Spleen (tissue), 11 donors: ENCODE measurements around the gene SEMA3F. TPM values are rescaled to one million over a fixed set of nuclear protein-coding genes. Genes with fewer than 3 reads are reported as not detected.
A peak's percentile ranks its signal among the peaks of the same experiment; 100 is the strongest.

ENCODE experiments used
- DNase-seq: peaks from one replicate; pipeline ENCODE4 v3.0.0-alpha.2; 2020
- H3K27ac ChIP-seq, 8 donors: fragments of 200-600 bp; sonication (generic) in 7 of 8; 1 replicate in 4 of 8; 2 replicates in 4 of 8; pipeline versions ENCODE4 v1.5.0 to v1.8.0; 2016 to 2021; ENCODE audit warnings: inconsistent platforms in 4 of 8, mild to moderate bottlenecking in 4 of 8, moderate library complexity in 1 of 8
- H3K27me3 ChIP-seq, 7 donors: fragments of 200-600 bp; sonication (generic) in 6 of 7; replicated peaks in 1 of 7; 1 replicate in 4 of 7; 2 replicates in 3 of 7; pipeline versions ENCODE4 v1.5.0 to v1.8.0; 2016 to 2021; ENCODE audit warnings: inconsistent platforms in 3 of 7, mild to moderate bottlenecking in 1 of 7
- H3K36me3 ChIP-seq, 6 donors: fragments of 200-600 bp; sonication (generic) in 5 of 6; 1 replicate in 4 of 6; 2 replicates in 2 of 6; pipeline versions ENCODE4 v1.5.0 to v1.8.0; 2016 to 2021; ENCODE audit warnings: inconsistent platforms in 2 of 6
- H3K4me1 ChIP-seq, 6 donors: fragments of 200-600 bp; sonication (generic) in 5 of 6; 1 replicate in 3 of 6; 2 replicates in 3 of 6; pipeline versions ENCODE4 v1.5.0 to v1.8.0; 2016 to 2021; ENCODE audit warnings: inconsistent platforms in 3 of 6
- H3K4me3 ChIP-seq, 8 donors: fragments of 200-600 bp; sonication (generic) in 7 of 8; 1 replicate in 4 of 8; 2 replicates in 4 of 8; pipeline versions ENCODE4 v1.5.0 to v1.8.0; 2016 to 2021; ENCODE audit warnings: inconsistent platforms in 4 of 8, mild to moderate bottlenecking in 4 of 8, moderate library complexity in 2 of 8
- H3K9me3 ChIP-seq, 8 donors: fragments of 200-600 bp; sonication (generic) in 7 of 8; 1 replicate in 4 of 8; 2 replicates in 4 of 8; pipeline versions ENCODE4 v1.5.0 to v1.8.0; 2016 to 2021; ENCODE audit warnings: inconsistent platforms in 4 of 8
- CTCF ChIP-seq, 11 experiments: fragments of 200-600 bp in 7 of 11; fragments of 450-650 bp in 4 of 11; sonication (generic) in 4 of 11; IDR thresholded peaks in 8 of 11; conservative IDR thresholded peaks in 3 of 11; 1 replicate in 7 of 11; 2 replicates in 4 of 11; pipeline versions ENCODE4 v1.4.0 to v1.8.0; 2016 to 2021; ENCODE audit warnings: antibody characterized with exemption in 11 of 11, inconsistent platforms in 4 of 11, mild to moderate bottlenecking in 1 of 11
- POLR2A ChIP-seq, 3 donors: fragments of 450-650 bp; IDR thresholded peaks; one replicate each; pipeline ENCODE4 v1.5.1; 2017; ENCODE audit warnings: antibody characterized with exemption in 3 of 3, mild to moderate bottlenecking in 1 of 3
- POLR2AphosphoS5 ChIP-seq, 3 donors: sonication (generic); formaldehyde crosslinking; IDR thresholded peaks; one replicate each; pipeline ENCODE4 v1.5.1; 2017; ENCODE audit warnings: antibody characterized with exemption in 3 of 3
- WGBS, 5 donors: extraction: QIAGEN DNeasy Blood & Tissue Kit in 3 of 5; methylation state at CpG; one replicate each; pipeline versions ENCODE4 v1.1.5 to v1.1.7; 2013 to 2018; 5-methylcytosine and 5-hydroxymethylcytosine counted together
- intact Hi-C: fragments of 100-400 bp; cut with DNase I; formaldehyde crosslinking; loops from one replicate; pipeline ENCODE4 v1.15.0; 2023; ENCODE audit warnings: low total_unique reads
- polyA plus RNA-seq, 3 donors: library from polyadenylated mRNA; stranded (reverse); fragments of 200-250 nt; gene quantifications; one replicate each; pipeline ENCODE4 v1.2.1, GENCODE V29; 2013
- total RNA-seq, 7 donors: library from RNA; depleted of rRNA in 3 of 7; stranded (reverse); fragments of >200 nt in 3 of 7; fragmentation: NEBNext Ultra II Directional in 4 of 7; extraction: Animal tissue kit (Norgen Biotek cat#: 25700) in 4 of 7; gene quantifications; one replicate each; pipeline versions ENCODE4 v1.1.0 to v1.2.1, GENCODE V29; 2016 to 2021
- donor health status: healthy with polysubstance abuse.
- donor health status: DM: no; HTN: no; CAD: no; lungs with moderate emphysema.
- donor health status: DM: no; HTN: no; CAD: no.
- donor health status: Bipolar disorder and iron deficiency.
- donor health status: healthy.
- donor health status: DM: no; HTN: no; CAD: no.
- donor health status: DM: yes; HTN: yes; CAD: no.

Gene SEMA3F
- total and polyA plus RNA-seq, 10 donors: 16.9 to 205 (median 77.9) TPM

- Histone ChIP-seq H3K4me3 (peak within 1 kb of the TSS; percentile 87 to 98 (median 92)), H3K27ac (peak within 1 kb of the TSS; percentile 94 to 99 (median 96)), H3K36me3 (peaks cover 0 to 26% (median 11%) of the 10 kb centered on the region in 6 donors), H3K4me1 (peaks cover 31 to 64% (median 47%) of the 10 kb centered on the region in 6 donors), H3K9me3 (no peaks in the 10 kb centered on the region), H3K27me3 (no peaks in the 10 kb centered on the region)
- intact Hi-C loops: loop anchor here (10.0 kb wide), 1 partner anchor 89 kb away; the partner anchor contains the start of genes HYAL2 and TUSC2
- WGBS, 5 donors: 0 to 2% (median 1%) methylated on average over 37 to 75 of the region's 75 CpGs
- TF ChIP-seq POLR2AphosphoS5 (IDR thresholded peaks at IDR 0.05) (peak; percentile 98 to 99 (median 98)), CTCF (IDR thresholded peaks at IDR 0.05 in 8 of 11, conservative IDR thresholded peaks at IDR 0.05 in 3 of 11) (peak in 3 of 11 experiments; percentile 37 to 61 (median 43)), POLR2A (IDR thresholded peaks at IDR 0.05) (peak in 2 of 3 donors; percentile 91 to 97)
- peak; percentile 100 for DNase-seq
Measured at GRCh38 chr3:50235716-50236483, 80.8 kb downstream of the SEMA3F start, which contains the start of gene GNAI2. TSS of gene GNAI2 (plus strand) at chr3:50236204. CDS start at chr3:50236336, 132 bp downstream.

- Histone ChIP-seq H3K27ac (peak overlapping the region; percentile 94 to 99 (median 96)), H3K4me3 (peak overlapping the region; percentile 87 to 98 (median 92)), H3K36me3 (peaks cover 0 to 33% (median 11%) of the 10 kb centered on the region in 6 donors), H3K27me3 (no peaks in the 10 kb centered on the region), H3K9me3 (no peaks in the 10 kb centered on the region), H3K4me1 (peaks cover 38 to 64% (median 50%) of the 10 kb centered on the region in 6 donors)
- TF ChIP-seq POLR2A (IDR thresholded peaks at IDR 0.05): peak in 1 of 3 donors; percentile 16
- no peak for TF ChIP-seq POLR2AphosphoS5 (IDR thresholded peaks at IDR 0.05)
- intact Hi-C loops: loop anchor here (10.0 kb wide), 1 partner anchor 88 kb away; the partner anchor contains the start of genes HYAL2 and TUSC2
- 0 to 1% (median 0%) methylated on average over 12 to 13 of the region's 13 CpGs for WGBS, 5 donors
- no peak for DNase-seq
Measured at GRCh38 chr3:50236484-50237132, 81.5 kb downstream of the SEMA3F start.

DNA sequence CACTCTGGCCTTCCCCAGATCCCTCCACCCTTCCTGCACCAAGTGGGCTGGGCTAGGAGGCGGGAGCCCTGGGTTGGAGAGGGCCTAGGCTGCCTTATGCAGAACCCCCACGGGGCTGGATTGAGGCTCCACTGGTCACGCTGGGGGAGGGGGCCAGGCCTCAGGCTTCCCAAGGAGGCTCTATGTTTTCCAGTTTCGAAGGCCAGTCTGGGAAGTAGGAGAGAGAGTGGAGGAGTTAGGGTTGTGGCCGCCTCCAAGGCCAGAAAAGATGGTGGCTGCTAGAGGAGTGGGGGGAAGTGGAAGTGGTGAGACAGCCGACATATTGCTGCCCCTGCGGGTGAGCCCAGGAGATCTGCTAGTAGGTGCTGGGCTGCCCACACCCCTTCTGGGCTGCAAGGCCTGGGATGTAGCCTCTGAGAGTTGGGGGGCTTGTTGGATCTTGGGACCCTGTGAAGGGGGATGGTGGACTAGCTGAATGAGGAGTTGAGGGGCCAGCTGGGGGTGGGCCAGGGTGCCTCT lies 82.1 kb downstream of the SEMA3F start:
- peak; percentile 90 for DNase-seq
- 0 to 2% (median 1%) methylated on average over 7 of the region's 7 CpGs for WGBS, 5 donors
- H3K27ac ChIP-seq: peak overlapping the region; percentile 94 to 99 (median 96)
- intact Hi-C loops: loop anchor here (10.0 kb wide), 1 partner anchor 88 kb away; the partner anchor contains the start of genes HYAL2 and TUSC2
- H3K36me3 ChIP-seq: peaks cover 0 to 37% (median 11%) of the 10 kb centered on the region in 6 donors
- TF ChIP-seq POLR2A (IDR thresholded peaks at IDR 0.05): no peak
- TF ChIP-seq POLR2AphosphoS5 (IDR thresholded peaks at IDR 0.05): peak in 2 of 3 donors; percentile 38 to 75
- H3K4me1 ChIP-seq: peaks cover 44 to 68% (median 56%) of the 10 kb centered on the region in 6 donors
- no peaks in the 10 kb centered on the region for H3K9me3 ChIP-seq
- H3K4me3 ChIP-seq: peak overlapping the region; percentile 87 to 98 (median 92)
- H3K27me3 ChIP-seq: no peaks in the 10 kb centered on the region

DNA sequence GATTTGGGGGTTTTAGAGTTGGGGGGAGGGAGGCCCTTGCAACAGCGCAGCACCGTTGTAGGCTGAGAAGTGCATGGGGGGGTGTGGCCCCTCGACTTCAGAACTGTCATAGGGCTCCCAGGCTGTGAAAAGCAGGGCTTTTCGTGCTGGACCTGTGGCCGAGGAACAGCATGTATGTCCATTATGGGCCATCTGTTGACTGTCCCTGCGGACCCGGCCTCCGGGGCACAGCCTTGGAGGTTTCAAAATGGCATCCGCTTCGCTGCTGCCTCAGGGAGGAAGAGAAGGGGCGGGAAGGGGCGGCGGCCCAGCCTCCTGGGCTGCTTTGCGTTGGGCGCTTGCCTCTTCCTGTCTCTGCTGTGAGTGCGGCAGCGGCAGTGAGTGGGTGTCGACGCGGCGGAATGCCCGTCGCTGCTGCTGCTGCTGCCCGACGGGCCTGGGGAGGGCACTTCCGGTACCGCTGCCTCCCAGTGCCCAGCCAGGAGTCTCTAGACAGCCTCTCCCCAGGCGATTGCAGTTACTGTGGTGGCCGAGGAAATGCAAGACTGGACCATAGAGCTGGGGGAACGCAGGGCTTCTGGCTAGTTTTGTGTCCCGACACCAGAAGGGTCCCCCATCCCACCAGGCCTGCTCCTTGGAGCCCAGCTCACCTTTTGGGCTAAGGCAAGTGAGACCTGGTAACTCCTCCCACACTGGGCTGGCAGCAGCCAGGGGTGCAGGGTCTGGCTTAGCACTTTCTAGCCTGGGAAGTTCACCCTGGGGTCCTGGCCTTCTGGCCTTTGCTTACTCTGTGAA lies 82.8 kb downstream of the SEMA3F start:
- intact Hi-C loops: loop anchor here (10.0 kb wide), 1 partner anchor 87 kb away; the partner anchor contains the start of genes HYAL2 and TUSC2

More for the DNA sequence above, 82.8 kb downstream of the SEMA3F start:
- DNase-seq: peak; percentile 99
- Histone ChIP-seq H3K4me3 (peak overlapping the region; percentile 87 to 98 (median 92)), H3K36me3 (peaks cover 0 to 37% (median 11%) of the 10 kb centered on the region in 6 donors), H3K27me3 (no peaks in the 10 kb centered on the region), H3K9me3 (no peaks in the 10 kb centered on the region), H3K4me1 (peaks cover 52 to 76% (median 64%) of the 10 kb centered on the region in 6 donors), H3K27ac (peak overlapping the region; percentile 94 to 99 (median 96))
- TF ChIP-seq POLR2A (IDR thresholded peaks at IDR 0.05) (peak in 1 of 3 donors; percentile 75), CTCF (IDR thresholded peaks at IDR 0.05 in 8 of 11, conservative IDR thresholded peaks at IDR 0.05 in 3 of 11) (peak in 1 of 11 experiments; percentile 30), POLR2AphosphoS5 (IDR thresholded peaks at IDR 0.05) (peak; percentile 93 to 98 (median 96))
- WGBS, 5 donors: 0 to 1% (median 1%) methylated on average over 11 to 31 of the region's 31 CpGs
